ENCODE data around the gene CCND1.

DNA sequence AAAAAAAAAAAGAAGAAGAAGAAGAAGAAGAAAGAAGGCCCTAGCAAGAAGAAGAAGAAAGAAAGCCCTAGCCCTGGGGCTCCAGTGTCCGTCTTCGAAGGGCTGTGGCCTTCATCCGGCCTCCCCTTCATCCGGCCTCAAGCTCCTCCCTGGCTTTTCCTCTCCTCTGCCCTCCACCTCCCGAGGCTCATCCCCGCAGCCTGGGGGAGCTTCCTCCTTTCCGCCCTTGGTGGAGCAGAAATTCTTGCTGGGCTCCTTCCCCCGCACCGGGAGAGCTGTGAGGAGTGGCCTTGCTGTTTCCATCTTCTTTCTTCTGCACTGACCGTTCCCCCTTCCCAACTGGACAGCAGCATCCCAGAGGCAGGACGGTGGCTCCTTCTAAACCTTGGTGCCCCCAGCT is 43.7 kb downstream of the CCND1 start:
- TF ChIP-seq, protein P1, sequence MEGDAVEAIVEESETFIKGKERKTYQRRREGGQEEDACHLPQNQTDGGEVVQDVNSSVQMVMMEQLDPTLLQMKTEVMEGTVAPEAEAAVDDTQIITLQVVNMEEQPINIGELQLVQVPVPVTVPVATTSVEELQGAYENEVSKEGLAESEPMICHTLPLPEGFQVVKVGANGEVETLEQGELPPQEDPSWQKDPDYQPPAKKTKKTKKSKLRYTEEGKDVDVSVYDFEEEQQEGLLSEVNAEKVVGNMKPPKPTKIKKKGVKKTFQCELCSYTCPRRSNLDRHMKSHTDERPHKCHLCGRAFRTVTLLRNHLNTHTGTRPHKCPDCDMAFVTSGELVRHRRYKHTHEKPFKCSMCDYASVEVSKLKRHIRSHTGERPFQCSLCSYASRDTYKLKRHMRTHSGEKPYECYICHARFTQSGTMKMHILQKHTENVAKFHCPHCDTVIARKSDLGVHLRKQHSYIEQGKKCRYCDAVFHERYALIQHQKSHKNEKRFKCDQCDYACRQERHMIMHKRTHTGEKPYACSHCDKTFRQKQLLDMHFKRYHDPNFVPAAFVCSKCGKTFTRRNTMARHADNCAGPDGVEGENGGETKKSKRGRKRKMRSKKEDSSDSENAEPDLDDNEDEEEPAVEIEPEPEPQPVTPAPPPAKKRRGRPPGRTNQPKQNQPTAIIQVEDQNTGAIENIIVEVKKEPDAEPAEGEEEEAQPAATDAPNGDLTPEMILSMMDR (IDR thresholded peaks at IDR 0.05): no peak
- TF ChIP-seq EZH2phosphoT487 (IDR thresholded peaks at IDR 0.05): no peak

Data from neural progenitor cell (in vitro differentiated cells).